Measurements from ENCODE around the gene DDRGK1.
"Not testable (repeated sequence)": the region's sequence is repeated elsewhere in the genome, so short reads cannot be mapped to it uniquely, and the experiment has no call there.

DDRGK1 gene

GRCh38 chr20:3193806-3194616, 10.5 kb downstream of the DDRGK1 start:
- H3K36me3 Mint-ChIP-seq = peaks cover 40% of the 10 kb centered on the region
- DNase-seq (ENCODE audit: low spot score in 2 of 2) = no peak
- ATAC-seq (ENCODE audit: low read depth) = no peak

GRCh38 chr20:3192226-3193015, 12.1 kb downstream of the DDRGK1 start:
- H3K4me1 Mint-ChIP-seq = peaks cover 6% of the 10 kb centered on the region
- H3K27ac Mint-ChIP-seq = no peak overlapping the region
- no peaks in the 10 kb centered on the region for H3K27me3 Mint-ChIP-seq
- H3K9me3 Mint-ChIP-seq = no peaks in the 10 kb centered on the region
- DNase-seq (ENCODE audit: low spot score in 2 of 2) (no peak), ATAC-seq (ENCODE audit: low read depth) (no peak)
- no peak overlapping the region for H3K4me3 Mint-ChIP-seq
- peaks cover 33% of the 10 kb centered on the region for H3K36me3 Mint-ChIP-seq

More at GRCh38 chr20:3193806-3194616, 10.5 kb downstream of the DDRGK1 start:
- H3K27me3 Mint-ChIP-seq = no peaks in the 10 kb centered on the region
- H3K27ac Mint-ChIP-seq = no peak overlapping the region
- H3K9me3 Mint-ChIP-seq = no peaks in the 10 kb centered on the region
- H3K4me1 Mint-ChIP-seq = peaks cover 6% of the 10 kb centered on the region
- H3K4me3 Mint-ChIP-seq = no peak overlapping the region

- H3K9me3 Mint-ChIP-seq = no peaks in the 10 kb centered on the region
- no peak for DNase-seq (ENCODE audit: low spot score in 2 of 2)
- H3K4me3 Mint-ChIP-seq = no peak overlapping the region
- no peak overlapping the region for H3K27ac Mint-ChIP-seq
- no peaks in the 10 kb centered on the region for H3K27me3 Mint-ChIP-seq
- ATAC-seq (ENCODE audit: low read depth) = no peak
- peaks cover 30% of the 10 kb centered on the region for H3K36me3 Mint-ChIP-seq
- peaks cover 2% of the 10 kb centered on the region for H3K4me1 Mint-ChIP-seq
Observed at GRCh38 chr20:3190681-3191111, 13.8 kb downstream of the DDRGK1 start.

GRCh38 chr20:3189561-3190131, 14.8 kb downstream of the DDRGK1 start:
- peaks cover 24% of the 10 kb centered on the region for H3K36me3 Mint-ChIP-seq
- no peaks in the 10 kb centered on the region for H3K27me3 Mint-ChIP-seq
- H3K4me3 Mint-ChIP-seq = no peak overlapping the region
- H3K4me1 Mint-ChIP-seq = no peaks in the 10 kb centered on the region
- H3K9me3 Mint-ChIP-seq = no peaks in the 10 kb centered on the region
- ATAC-seq (ENCODE audit: low read depth) (no peak), DNase-seq (ENCODE audit: low spot score in 2 of 2) (no peak)
- H3K27ac Mint-ChIP-seq = no peak overlapping the region

- no peaks in the 10 kb centered on the region for H3K4me1 Mint-ChIP-seq
- H3K9me3 Mint-ChIP-seq = no peaks in the 10 kb centered on the region
- peaks cover 21% of the 10 kb centered on the region for H3K36me3 Mint-ChIP-seq
- no peaks in the 10 kb centered on the region for H3K27me3 Mint-ChIP-seq
- ATAC-seq (ENCODE audit: low read depth) = no peak
- DNase-seq (ENCODE audit: low spot score in 2 of 2) = no peak
- no peak overlapping the region for H3K4me3 Mint-ChIP-seq
- no peak overlapping the region for H3K27ac Mint-ChIP-seq
Observed at GRCh38 chr20:3188823-3189413, 15.6 kb downstream of the DDRGK1 start.

- not testable (repeated sequence) for ATAC-seq (ENCODE audit: low read depth); H3K4me3 Mint-ChIP-seq; DNase-seq (ENCODE audit: low spot score in 2 of 2); H3K27me3 Mint-ChIP-seq; H3K4me1 Mint-ChIP-seq; H3K9me3 Mint-ChIP-seq; H3K27ac Mint-ChIP-seq
- H3K36me3 Mint-ChIP-seq = peaks cover 19% of the 10 kb centered on the region
Observed at GRCh38 chr20:3187861-3188260, 16.6 kb downstream of the DDRGK1 start.

GRCh38 chr20:3183896-3184612, 20.4 kb downstream of the DDRGK1 start:
- DNase-seq (ENCODE audit: low spot score in 2 of 2) = no peak
- ATAC-seq (ENCODE audit: low read depth) = no peak
- H3K4me1 Mint-ChIP-seq = no peaks in the 10 kb centered on the region
- no peak overlapping the region for H3K27ac Mint-ChIP-seq
- no peaks in the 10 kb centered on the region for H3K9me3 Mint-ChIP-seq
- H3K27me3 Mint-ChIP-seq = no peaks in the 10 kb centered on the region
- H3K36me3 Mint-ChIP-seq = peaks cover 2% of the 10 kb centered on the region
- H3K4me3 Mint-ChIP-seq = no peak overlapping the region

- H3K4me1 Mint-ChIP-seq; DNase-seq (ENCODE audit: low spot score in 2 of 2): not testable (repeated sequence)
Observed at GRCh38 chr20:3182429-3182828, 22.1 kb downstream of the DDRGK1 start.

GRCh38 chr20:3181270-3181669, 23.2 kb downstream of the DDRGK1 start:
- no peak for DNase-seq (ENCODE audit: low spot score in 2 of 2)
- H3K4me1 Mint-ChIP-seq = no peaks in the 10 kb centered on the region
- ATAC-seq (ENCODE audit: low read depth) = no peak
- peaks cover 2% of the 10 kb centered on the region for H3K36me3 Mint-ChIP-seq
- H3K27ac Mint-ChIP-seq = no peak overlapping the region
- no peaks in the 10 kb centered on the region for H3K27me3 Mint-ChIP-seq
- no peak overlapping the region for H3K4me3 Mint-ChIP-seq
- no peaks in the 10 kb centered on the region for H3K9me3 Mint-ChIP-seq

More at GRCh38 chr20:3182429-3182828, 22.1 kb downstream of the DDRGK1 start:
- not testable (repeated sequence) for H3K27me3 Mint-ChIP-seq; H3K36me3 Mint-ChIP-seq; ATAC-seq (ENCODE audit: low read depth); H3K27ac Mint-ChIP-seq; H3K9me3 Mint-ChIP-seq; H3K4me3 Mint-ChIP-seq

- Mint-ChIP-seq H3K4me3 (no peak overlapping the region), H3K27ac (no peak overlapping the region), H3K27me3 (no peaks in the 10 kb centered on the region), H3K9me3 (no peaks in the 10 kb centered on the region), H3K4me1 (no peaks in the 10 kb centered on the region), H3K36me3 (no peaks in the 10 kb centered on the region)
- ATAC-seq (ENCODE audit: low read depth) (no peak), DNase-seq (ENCODE audit: low spot score in 2 of 2) (no peak)
Observed at GRCh38 chr20:3180319-3180718, 24.2 kb downstream of the DDRGK1 start.

- no peaks in the 10 kb centered on the region for H3K36me3 Mint-ChIP-seq
- no peaks in the 10 kb centered on the region for H3K4me1 Mint-ChIP-seq
- DNase-seq (ENCODE audit: low spot score in 2 of 2) = no peak
- no peak for ATAC-seq (ENCODE audit: low read depth)
- H3K27ac Mint-ChIP-seq = no peak overlapping the region
- H3K27me3 Mint-ChIP-seq = no peaks in the 10 kb centered on the region
- no peaks in the 10 kb centered on the region for H3K9me3 Mint-ChIP-seq
- no peak overlapping the region for H3K4me3 Mint-ChIP-seq
Observed at GRCh38 chr20:3177746-3178485, 26.6 kb downstream of the DDRGK1 start.

- Mint-ChIP-seq H3K27ac (no peak overlapping the region), H3K27me3 (peaks cover 6% of the 10 kb centered on the region), H3K4me3 (no peak overlapping the region), H3K9me3 (no peaks in the 10 kb centered on the region), H3K36me3 (no peaks in the 10 kb centered on the region), H3K4me1 (peaks cover 3% of the 10 kb centered on the region)
- ATAC-seq (ENCODE audit: low read depth) (no peak), DNase-seq (ENCODE audit: low spot score in 2 of 2) (no peak)
Observed at GRCh38 chr20:3175270-3175669, 29.2 kb downstream of the DDRGK1 start.
